ENCODE data around the gene CAPN1.
A peak's percentile ranks its signal among the peaks of the same experiment; 100 is the strongest.

CAPN1 gene

DNA sequence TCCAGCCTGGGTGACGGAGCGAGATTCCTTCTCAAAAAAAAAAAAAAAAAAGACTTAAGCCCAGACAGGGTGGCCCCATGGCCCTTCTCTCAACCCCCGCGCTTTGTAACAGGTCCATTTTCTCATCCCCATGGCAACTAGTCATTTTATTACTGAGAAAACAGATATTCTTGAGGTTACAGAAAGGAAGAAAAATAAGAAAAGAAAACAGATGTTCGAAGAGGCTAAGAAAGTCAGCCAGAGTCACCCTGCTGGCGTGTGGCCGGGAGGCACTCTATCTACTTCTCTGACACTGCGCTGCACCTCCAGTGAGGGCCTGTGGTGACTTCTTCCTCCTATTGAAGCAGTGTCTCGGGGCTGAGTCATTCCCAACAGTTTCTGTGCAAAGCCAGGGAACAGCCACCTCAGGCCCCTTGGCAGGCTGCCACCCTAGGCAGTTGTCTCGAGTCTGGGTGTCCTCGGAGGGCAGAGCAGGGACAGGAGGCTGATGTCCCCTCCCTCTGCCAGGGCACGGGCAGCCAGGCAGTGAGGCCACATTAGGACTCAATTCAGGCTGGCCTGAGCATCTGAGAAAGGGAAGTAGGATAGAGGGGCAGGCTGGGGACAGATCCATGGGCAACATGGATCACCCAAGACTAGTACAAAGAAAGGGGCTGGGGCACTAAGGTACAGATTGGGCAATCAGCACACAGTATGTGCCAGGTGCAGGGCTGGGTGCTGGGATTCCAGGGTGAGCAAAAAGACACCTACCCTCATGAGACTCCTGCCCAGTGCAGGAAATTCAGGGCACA is 31.0 kb upstream of the CAPN1 start:
- Mint-ChIP-seq H3K27ac (no peak overlapping the region), H3K9me3 (no peaks in the 10 kb centered on the region), H3K4me1 (ENCODE audit: low read depth) (peaks cover 16% of the 10 kb centered on the region), H3K36me3 (ENCODE audit: low read depth) (no peaks in the 10 kb centered on the region), H3K27me3 (peaks cover 5% of the 10 kb centered on the region), H3K4me3 (no peak overlapping the region)

- Mint-ChIP-seq H3K36me3 (ENCODE audit: low read depth) (no peaks in the 10 kb centered on the region), H3K9me3 (no peaks in the 10 kb centered on the region), H3K4me1 (ENCODE audit: low read depth) (peaks cover 13% of the 10 kb centered on the region), H3K27ac (no peak overlapping the region), H3K4me3 (no peak overlapping the region), H3K27me3 (peaks cover 5% of the 10 kb centered on the region)
Observed at GRCh38 chr11:65151331-65151899, 30.3 kb upstream of the CAPN1 start.

DNA sequence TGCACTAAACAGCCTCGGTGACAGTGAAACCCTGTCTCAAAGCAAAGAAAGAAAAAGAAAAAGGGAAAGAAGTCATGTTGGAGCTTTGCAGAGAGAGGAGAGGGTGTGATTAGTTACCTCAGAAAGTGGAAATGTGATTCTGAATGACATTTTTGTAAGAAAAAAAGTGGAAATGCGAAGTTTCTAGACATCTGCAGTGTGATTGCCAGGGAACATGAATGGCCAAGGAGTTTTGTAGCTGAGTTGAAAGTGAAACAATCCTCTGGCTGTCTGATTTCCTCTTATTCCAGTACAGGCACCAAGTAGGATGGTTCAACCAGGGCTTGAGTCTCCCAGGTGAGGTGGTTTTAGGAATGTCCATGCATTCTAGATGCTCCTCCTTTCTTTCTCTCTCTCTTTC is 29.6 kb upstream of the CAPN1 start:
- H3K27ac Mint-ChIP-seq = no peak overlapping the region
- H3K27me3 Mint-ChIP-seq = peaks cover 5% of the 10 kb centered on the region
- no peaks in the 10 kb centered on the region for H3K9me3 Mint-ChIP-seq
- H3K4me1 Mint-ChIP-seq (ENCODE audit: low read depth) = peaks cover 12% of the 10 kb centered on the region
- no peak overlapping the region for H3K4me3 Mint-ChIP-seq
- H3K36me3 Mint-ChIP-seq (ENCODE audit: low read depth) = no peaks in the 10 kb centered on the region

DNA sequence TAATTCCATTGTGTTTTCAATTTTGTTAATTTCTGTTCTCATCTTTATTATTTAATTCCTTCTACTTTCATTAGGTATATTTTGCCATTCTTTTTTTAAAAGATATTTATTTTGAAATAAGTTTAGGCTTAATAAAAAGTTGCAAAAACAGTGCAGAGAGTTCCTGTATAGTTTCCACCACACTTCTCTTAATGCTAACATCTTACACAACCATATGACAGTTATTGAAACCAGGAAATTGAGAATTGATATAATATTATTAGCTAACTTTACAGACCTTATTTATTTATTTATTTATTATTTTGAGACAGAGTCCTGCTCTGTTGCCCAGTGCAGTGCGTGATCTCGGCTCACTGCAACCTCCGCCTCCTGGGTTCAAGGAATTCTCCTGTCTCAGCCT is 25.5 kb upstream of the CAPN1 start:
- Mint-ChIP-seq H3K4me3 (no peak overlapping the region), H3K27me3 (peaks cover 5% of the 10 kb centered on the region), H3K27ac (no peak overlapping the region), H3K36me3 (ENCODE audit: low read depth) (no peaks in the 10 kb centered on the region), H3K4me1 (ENCODE audit: low read depth) (peaks cover 2% of the 10 kb centered on the region), H3K9me3 (no peaks in the 10 kb centered on the region)

DNA sequence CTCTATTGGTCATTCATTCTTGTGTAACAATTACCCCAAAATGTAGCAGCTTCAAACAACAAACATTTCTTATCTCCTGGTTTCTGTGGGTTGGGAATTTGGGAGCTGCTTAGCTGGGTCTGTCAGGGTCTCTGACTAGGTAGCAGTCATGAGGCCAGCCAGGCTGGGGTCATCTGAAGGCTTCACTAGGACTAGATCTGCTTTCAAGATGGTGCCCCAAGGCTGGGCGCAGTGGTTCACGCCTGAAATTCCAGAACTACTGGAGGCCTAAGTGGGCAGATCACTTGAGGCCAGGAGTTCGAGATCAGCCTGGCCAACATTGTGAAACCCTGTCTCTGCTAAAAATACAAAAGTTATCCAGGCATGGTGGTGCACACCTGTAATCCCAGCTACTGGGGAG is 24.8 kb upstream of the CAPN1 start:
- H3K4me1 Mint-ChIP-seq (ENCODE audit: low read depth) = no peaks in the 10 kb centered on the region
- H3K4me3 Mint-ChIP-seq = no peak overlapping the region

DNA sequence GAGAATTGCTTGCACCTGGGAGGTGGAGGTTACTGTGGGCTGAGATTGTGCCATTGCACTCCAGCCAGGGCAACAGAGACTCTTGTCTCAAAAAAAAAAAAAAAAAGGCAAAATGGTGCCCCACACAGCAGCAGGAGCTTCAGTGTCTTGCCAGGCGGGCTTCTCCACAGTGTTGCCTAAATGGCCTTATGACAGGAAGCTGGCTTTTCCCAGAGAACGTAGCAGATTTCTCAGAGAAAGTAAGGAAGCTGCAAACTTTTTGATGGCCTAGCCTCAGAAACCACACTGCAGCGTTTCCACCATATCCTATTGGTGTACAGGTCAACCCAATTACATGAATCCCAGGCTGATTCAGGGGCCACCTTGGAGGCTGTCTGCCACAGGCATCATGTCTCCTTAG is 24.4 kb upstream of the CAPN1 start:
- Mint-ChIP-seq H3K4me3 (no peak overlapping the region), H3K27ac (no peak overlapping the region), H3K36me3 (ENCODE audit: low read depth) (no peaks in the 10 kb centered on the region), H3K4me1 (ENCODE audit: low read depth) (no peaks in the 10 kb centered on the region), H3K9me3 (no peaks in the 10 kb centered on the region), H3K27me3 (no peaks in the 10 kb centered on the region)

More for the DNA sequence above, 24.8 kb upstream of the CAPN1 start:
- no peaks in the 10 kb centered on the region for H3K36me3 Mint-ChIP-seq (ENCODE audit: low read depth)
- no peaks in the 10 kb centered on the region for H3K27me3 Mint-ChIP-seq
- H3K9me3 Mint-ChIP-seq = no peaks in the 10 kb centered on the region
- no peak overlapping the region for H3K27ac Mint-ChIP-seq

DNA sequence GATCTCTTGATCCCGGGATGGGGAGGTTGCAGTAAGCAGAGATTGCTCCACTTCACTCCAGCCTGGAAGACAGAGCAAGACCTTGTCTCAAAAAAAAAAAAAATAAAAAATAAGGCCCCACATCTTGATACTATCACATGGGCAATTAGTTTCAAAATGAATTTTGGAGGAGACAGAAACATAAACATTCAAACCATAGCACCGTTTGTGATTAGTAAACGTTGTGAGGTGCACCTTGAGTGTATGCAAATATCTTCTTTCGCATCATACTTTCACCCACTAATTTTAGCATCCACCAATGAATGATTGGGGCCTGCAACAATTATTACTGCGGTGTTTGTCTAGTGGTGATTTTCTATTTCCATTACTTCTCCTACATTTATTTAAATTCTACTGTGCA is 22.7 kb upstream of the CAPN1 start:
- H3K36me3 Mint-ChIP-seq (ENCODE audit: low read depth) = no peaks in the 10 kb centered on the region
- no peaks in the 10 kb centered on the region for H3K9me3 Mint-ChIP-seq
- no peak overlapping the region for H3K27ac Mint-ChIP-seq
- H3K27me3 Mint-ChIP-seq = no peaks in the 10 kb centered on the region
- no peaks in the 10 kb centered on the region for H3K4me1 Mint-ChIP-seq (ENCODE audit: low read depth)
- no peak overlapping the region for H3K4me3 Mint-ChIP-seq

DNA sequence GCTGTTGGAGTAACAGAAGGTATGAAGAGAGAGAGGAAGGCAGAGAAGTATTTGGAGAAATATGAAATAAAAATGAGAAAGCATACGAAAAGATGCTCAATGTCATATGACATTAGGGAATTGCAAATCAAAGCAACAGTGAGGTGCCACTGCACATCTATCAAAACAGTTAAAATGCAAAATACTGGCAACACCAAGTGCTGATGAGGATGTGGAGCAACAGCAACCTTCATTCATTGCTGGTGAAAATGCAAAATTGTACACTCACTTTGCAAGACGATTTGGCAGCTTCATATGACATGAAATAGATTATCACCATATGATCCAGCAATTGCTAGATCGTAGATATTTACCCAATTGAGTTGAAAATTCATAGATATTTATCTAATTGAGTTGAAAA is 21.1 kb upstream of the CAPN1 start:
- Mint-ChIP-seq H3K9me3 (no peaks in the 10 kb centered on the region), H3K4me3 (no peak overlapping the region), H3K36me3 (ENCODE audit: low read depth) (no peaks in the 10 kb centered on the region), H3K27me3 (no peaks in the 10 kb centered on the region), H3K4me1 (ENCODE audit: low read depth) (no peaks in the 10 kb centered on the region), H3K27ac (no peak overlapping the region)

- Mint-ChIP-seq H3K4me1 (ENCODE audit: low read depth) (no peaks in the 10 kb centered on the region), H3K36me3 (ENCODE audit: low read depth) (no peaks in the 10 kb centered on the region), H3K27me3 (no peaks in the 10 kb centered on the region), H3K27ac (no peak overlapping the region), H3K4me3 (no peak overlapping the region), H3K9me3 (no peaks in the 10 kb centered on the region)
Observed at GRCh38 chr11:65163684-65164083, 18.0 kb upstream of the CAPN1 start.

- H3K9me3 Mint-ChIP-seq = no peaks in the 10 kb centered on the region
- H3K27ac Mint-ChIP-seq = no peak overlapping the region
- peaks cover 8% of the 10 kb centered on the region for H3K4me1 Mint-ChIP-seq (ENCODE audit: low read depth)
- no peaks in the 10 kb centered on the region for H3K27me3 Mint-ChIP-seq
- H3K4me3 Mint-ChIP-seq = no peak overlapping the region
- no peaks in the 10 kb centered on the region for H3K36me3 Mint-ChIP-seq (ENCODE audit: low read depth)
Observed at GRCh38 chr11:65165410-65166317, 16.1 kb upstream of the CAPN1 start.

DNA sequence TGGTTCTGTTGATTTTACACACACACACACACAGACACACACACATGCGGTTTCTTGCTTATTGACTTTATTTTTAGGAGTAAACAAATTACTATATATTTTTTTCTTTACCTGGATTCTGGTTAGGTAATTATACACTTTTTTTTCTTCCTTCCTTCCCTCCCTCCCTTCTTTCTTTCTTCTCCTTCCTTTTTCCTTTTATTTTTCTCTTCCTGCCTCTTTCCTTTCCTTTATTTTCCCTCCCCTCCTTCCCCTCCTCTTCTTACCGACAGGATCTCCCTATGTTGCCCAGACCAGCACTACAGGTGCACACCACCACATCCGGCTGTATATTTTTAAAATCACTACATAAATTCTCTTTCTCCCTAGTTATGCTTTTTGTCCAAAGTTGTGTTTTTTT is 14.8 kb upstream of the CAPN1 start:
- no peak overlapping the region for H3K4me3 Mint-ChIP-seq
- H3K36me3 Mint-ChIP-seq (ENCODE audit: low read depth) = no peaks in the 10 kb centered on the region
- peaks cover 8% of the 10 kb centered on the region for H3K4me1 Mint-ChIP-seq (ENCODE audit: low read depth)
- no peak overlapping the region for H3K27ac Mint-ChIP-seq
- no peaks in the 10 kb centered on the region for H3K27me3 Mint-ChIP-seq
- H3K9me3 Mint-ChIP-seq = no peaks in the 10 kb centered on the region

DNA sequence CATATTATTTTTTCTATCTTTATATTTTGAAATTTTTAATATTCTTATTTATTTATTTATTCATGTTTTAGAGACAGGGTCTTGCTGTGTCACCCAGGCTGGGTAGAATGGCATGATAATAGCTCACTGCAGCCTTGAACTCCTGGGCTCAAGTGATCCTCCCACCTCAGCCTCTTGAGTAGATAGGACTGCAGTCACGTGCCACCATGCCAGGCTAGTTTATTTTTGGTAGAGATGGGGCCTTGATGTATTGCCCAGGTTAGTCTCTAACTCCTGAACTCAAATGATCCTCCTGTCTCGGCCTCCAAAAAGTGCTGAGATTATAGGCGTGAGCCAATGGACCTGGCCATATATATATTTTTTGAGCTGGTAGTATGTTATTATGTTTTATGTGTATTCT is 14.1 kb upstream of the CAPN1 start:
- peaks cover 8% of the 10 kb centered on the region for H3K4me1 Mint-ChIP-seq (ENCODE audit: low read depth)
- no peak overlapping the region for H3K27ac Mint-ChIP-seq
- H3K27me3 Mint-ChIP-seq = no peaks in the 10 kb centered on the region
- H3K9me3 Mint-ChIP-seq = no peaks in the 10 kb centered on the region
- no peaks in the 10 kb centered on the region for H3K36me3 Mint-ChIP-seq (ENCODE audit: low read depth)
- H3K4me3 Mint-ChIP-seq = no peak overlapping the region

- Mint-ChIP-seq H3K4me3 (no peak overlapping the region), H3K4me1 (ENCODE audit: low read depth) (peaks cover 8% of the 10 kb centered on the region), H3K27me3 (no peaks in the 10 kb centered on the region), H3K27ac (peak overlapping the region; percentile 75), H3K36me3 (ENCODE audit: low read depth) (no peaks in the 10 kb centered on the region), H3K9me3 (no peaks in the 10 kb centered on the region)
Observed at GRCh38 chr11:65169164-65169641, 12.5 kb upstream of the CAPN1 start.

DNA sequence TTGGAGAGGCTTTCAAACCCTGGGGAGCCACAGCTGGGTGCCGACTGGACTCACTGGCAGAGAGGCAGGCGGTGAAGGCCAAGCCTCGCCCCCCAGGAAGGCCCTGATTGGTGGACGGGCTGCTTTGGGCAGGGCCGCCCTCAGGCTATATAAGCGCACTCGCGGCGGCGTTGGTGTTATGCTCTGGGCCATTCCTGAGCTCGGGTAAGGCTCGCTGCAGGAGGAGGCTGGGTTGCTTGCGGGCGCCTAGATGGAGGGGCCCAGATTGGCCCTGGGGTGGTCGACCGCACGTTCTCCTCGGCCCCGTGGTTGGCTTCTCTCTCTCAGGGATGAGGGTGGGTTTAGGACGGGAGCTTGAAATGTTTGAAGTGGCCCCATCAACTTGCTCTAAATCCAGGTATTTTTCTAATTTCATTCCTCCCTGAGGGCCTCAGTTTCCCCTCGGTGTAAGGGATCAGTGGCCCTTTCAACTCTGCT is 11.6 kb upstream of the CAPN1 start, which contains the start of gene SPDYC:
Gene SPDYC (plus strand): TSS at position 176 of the 477 bp plus-strand sequence. CDS start 1,125 bp downstream, outside the sequence.
- no peak within 1 kb of the TSS for H3K4me3 Mint-ChIP-seq
- H3K9me3 Mint-ChIP-seq = no peaks in the 10 kb centered on the region
- H3K36me3 Mint-ChIP-seq (ENCODE audit: low read depth) = no peaks in the 10 kb centered on the region
- H3K27ac Mint-ChIP-seq = peak within 1 kb of the TSS; percentile 75
- H3K4me1 Mint-ChIP-seq (ENCODE audit: low read depth) = peaks cover 8% of the 10 kb centered on the region
- H3K27me3 Mint-ChIP-seq = no peaks in the 10 kb centered on the region

DNA sequence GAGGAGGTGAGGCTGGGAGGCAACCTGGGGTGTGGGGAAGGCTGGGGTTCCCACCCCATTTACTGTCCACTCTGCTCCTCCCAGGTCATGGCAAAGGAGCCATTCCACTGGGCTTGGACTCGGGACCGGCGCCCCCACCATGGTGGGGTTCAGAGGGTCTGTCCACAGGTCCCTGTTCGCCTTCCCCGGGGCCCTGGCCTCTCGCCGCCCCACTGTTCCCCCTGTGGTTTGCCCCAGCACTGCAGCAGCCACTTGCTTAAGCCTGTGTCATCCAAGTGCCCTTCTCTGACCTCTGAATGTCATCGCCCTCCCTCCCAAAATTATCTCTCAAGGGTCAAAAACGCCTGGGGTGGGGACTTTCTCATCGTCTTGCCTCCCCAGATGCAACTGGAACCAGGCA is 9.1 kb upstream of the CAPN1 start:
- Mint-ChIP-seq H3K36me3 (ENCODE audit: low read depth) (no peaks in the 10 kb centered on the region), H3K9me3 (no peaks in the 10 kb centered on the region), H3K27ac (no peak overlapping the region), H3K4me1 (ENCODE audit: low read depth) (peaks cover 8% of the 10 kb centered on the region), H3K27me3 (no peaks in the 10 kb centered on the region), H3K4me3 (no peak overlapping the region)

All from stimulated activated naive CD8-positive, alpha-beta T cell treated with anti-CD3 and anti-CD28 coated beads, Interleukin-15, Interleukin-2, amounts not matched to agents 100 ng/mL and 50 ng/mL, for 24 hours (primary cell).